Measurements from ENCODE around the gene SORT1.

SORT1 gene

GRCh38 chr1:109263597-109264378 is 133.9 kb downstream of the SORT1 start:
- DNase-seq (ENCODE audit: low read depth, low spot score) = no peak
- POLR2A ChIA-PET = no interaction called here

GRCh38 chr1:109263234-109263596 is 134.5 kb downstream of the SORT1 start:
- H3K4me3 ChIP-seq (ENCODE audit: low read depth, low read length) = no peak overlapping the region
- ChIA-PET CTCF (interaction anchor here (0.9 to 11.4 kb wide), 19 partner anchors 10 to 272 kb away, joined by 3 to 206 read pairs (median 6); partner anchors contain the start of genes PSRC1 and SORT1), POLR2A (no interaction called here)
- TF ChIP-seq CTCF (IDR thresholded peaks at IDR 0.05; ENCODE audit: insufficient read depth, low read length, missing control alignments) = no peak
- DNase-seq (ENCODE audit: low read depth, low spot score) = no peak

More at GRCh38 chr1:109263597-109264378, 133.9 kb downstream of the SORT1 start:
- no peak overlapping the region for H3K4me3 ChIP-seq (ENCODE audit: low read depth, low read length)
- peak; percentile 98 for TF ChIP-seq CTCF (IDR thresholded peaks at IDR 0.05; ENCODE audit: insufficient read depth, low read length, missing control alignments)
- CTCF ChIA-PET = interaction anchor here (0.6 to 11.4 kb wide), 27 partner anchors 10 to 271 kb away, joined by 3 to 206 read pairs (median 4); partner anchors contain the start of genes PSRC1 and SORT1

GRCh38 chr1:109262231-109263055 is 135.3 kb downstream of the SORT1 start:
- CTCF ChIA-PET = interaction anchor here (1.0 to 11.4 kb wide), 9 partner anchors 9 to 270 kb away, joined by 3 to 206 read pairs (median 24); partner anchors contain the start of genes PSRC1 and SORT1
- POLR2A ChIA-PET = no interaction called here
- H3K4me3 ChIP-seq (ENCODE audit: low read depth, low read length) = no peak overlapping the region
- DNase-seq (ENCODE audit: low read depth, low spot score) = no peak
- TF ChIP-seq CTCF (IDR thresholded peaks at IDR 0.05; ENCODE audit: insufficient read depth, low read length, missing control alignments) = no peak

- CTCF ChIA-PET = interaction anchor here (2.3 to 11.4 kb wide), 2 partner anchors 15 to 137 kb away, joined by 10 to 206 read pairs; partner anchors contain the start of gene SORT1
- POLR2A ChIA-PET = no interaction called here
Measured at GRCh38 chr1:109261578-109261977, 136.1 kb downstream of the SORT1 start.

GRCh38 chr1:109261006-109261405 is 136.7 kb downstream of the SORT1 start:
- no peak for TF ChIP-seq CTCF (IDR thresholded peaks at IDR 0.05; ENCODE audit: insufficient read depth, low read length, missing control alignments)
- ChIA-PET POLR2A (no interaction called here), CTCF (interaction anchor here (1.3 to 11.4 kb wide), 3 partner anchors 10 to 138 kb away, joined by 6 to 206 read pairs (median 10); partner anchors contain the start of gene SORT1)
- no peak for DNase-seq (ENCODE audit: low read depth, low spot score)
- no peak overlapping the region for H3K4me3 ChIP-seq (ENCODE audit: low read depth, low read length)

More at GRCh38 chr1:109261578-109261977, 136.1 kb downstream of the SORT1 start:
- H3K4me3 ChIP-seq (ENCODE audit: low read depth, low read length) = no peak overlapping the region
- DNase-seq (ENCODE audit: low read depth, low spot score) = no peak
- no peak for TF ChIP-seq CTCF (IDR thresholded peaks at IDR 0.05; ENCODE audit: insufficient read depth, low read length, missing control alignments)
